ENCODE results near the gene MATK. TPM values are rescaled to one million over a fixed set of nuclear protein-coding genes. Genes with fewer than 3 reads are reported as not detected.

Gene MATK, protein sequence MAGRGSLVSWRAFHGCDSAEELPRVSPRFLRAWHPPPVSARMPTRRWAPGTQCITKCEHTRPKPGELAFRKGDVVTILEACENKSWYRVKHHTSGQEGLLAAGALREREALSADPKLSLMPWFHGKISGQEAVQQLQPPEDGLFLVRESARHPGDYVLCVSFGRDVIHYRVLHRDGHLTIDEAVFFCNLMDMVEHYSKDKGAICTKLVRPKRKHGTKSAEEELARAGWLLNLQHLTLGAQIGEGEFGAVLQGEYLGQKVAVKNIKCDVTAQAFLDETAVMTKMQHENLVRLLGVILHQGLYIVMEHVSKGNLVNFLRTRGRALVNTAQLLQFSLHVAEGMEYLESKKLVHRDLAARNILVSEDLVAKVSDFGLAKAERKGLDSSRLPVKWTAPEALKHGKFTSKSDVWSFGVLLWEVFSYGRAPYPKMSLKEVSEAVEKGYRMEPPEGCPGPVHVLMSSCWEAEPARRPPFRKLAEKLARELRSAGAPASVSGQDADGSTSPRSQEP
- total RNA-seq (12.0 TPM), polyA plus RNA-seq (16.2 TPM)
- long read RNA-seq, donor 1: 0 reads
- long read RNA-seq, donor 2, transcript MATK-201 (14 exons, 2,133 nt): major isoform, 5 of 21 reads
- long read RNA-seq, donor 2, partial matches to known transcripts: 15 of 21 reads
- long read RNA-seq, donor 2, other reads (novel, unspliced or antisense): 0 of 21 reads
- long read RNA-seq, donor 3, partial matches to known transcripts: 0 of 4 reads
- long read RNA-seq, donor 3, other reads (novel, unspliced or antisense): 0 of 4 reads
- long read RNA-seq, donor 4, partial matches to known transcripts: 0 of 2 reads
- long read RNA-seq, donor 4, other reads (novel, unspliced or antisense): 0 of 2 reads
- long read RNA-seq, donor 5, transcript MATK-201 (14 exons, 2,133 nt): major isoform, 5 of 6 reads
- long read RNA-seq, donor 5, partial matches to known transcripts: 0 of 6 reads
- long read RNA-seq, donor 5, other reads (novel, unspliced or antisense): 0 of 6 reads
- long read RNA-seq, donor 6, partial matches to known transcripts: 0 of 3 reads
- long read RNA-seq, donor 6, other reads (novel, unspliced or antisense): 0 of 3 reads
- long read RNA-seq, donor 7, partial matches to known transcripts: 0 of 3 reads
- long read RNA-seq, donor 7, other reads (novel, unspliced or antisense): 0 of 3 reads
- long read RNA-seq, donor 8, partial matches to known transcripts: 0 of 2 reads
- long read RNA-seq, donor 8, other reads (novel, unspliced or antisense): 0 of 2 reads
- long read RNA-seq, donor 9, partial matches to known transcripts: 0 of 1 reads
- long read RNA-seq, donor 9, other reads (novel, unspliced or antisense): 0 of 1 reads
- long read RNA-seq, donor 10, partial matches to known transcripts: 0 of 1 reads
- long read RNA-seq, donor 10, other reads (novel, unspliced or antisense): 0 of 1 reads

DNA sequence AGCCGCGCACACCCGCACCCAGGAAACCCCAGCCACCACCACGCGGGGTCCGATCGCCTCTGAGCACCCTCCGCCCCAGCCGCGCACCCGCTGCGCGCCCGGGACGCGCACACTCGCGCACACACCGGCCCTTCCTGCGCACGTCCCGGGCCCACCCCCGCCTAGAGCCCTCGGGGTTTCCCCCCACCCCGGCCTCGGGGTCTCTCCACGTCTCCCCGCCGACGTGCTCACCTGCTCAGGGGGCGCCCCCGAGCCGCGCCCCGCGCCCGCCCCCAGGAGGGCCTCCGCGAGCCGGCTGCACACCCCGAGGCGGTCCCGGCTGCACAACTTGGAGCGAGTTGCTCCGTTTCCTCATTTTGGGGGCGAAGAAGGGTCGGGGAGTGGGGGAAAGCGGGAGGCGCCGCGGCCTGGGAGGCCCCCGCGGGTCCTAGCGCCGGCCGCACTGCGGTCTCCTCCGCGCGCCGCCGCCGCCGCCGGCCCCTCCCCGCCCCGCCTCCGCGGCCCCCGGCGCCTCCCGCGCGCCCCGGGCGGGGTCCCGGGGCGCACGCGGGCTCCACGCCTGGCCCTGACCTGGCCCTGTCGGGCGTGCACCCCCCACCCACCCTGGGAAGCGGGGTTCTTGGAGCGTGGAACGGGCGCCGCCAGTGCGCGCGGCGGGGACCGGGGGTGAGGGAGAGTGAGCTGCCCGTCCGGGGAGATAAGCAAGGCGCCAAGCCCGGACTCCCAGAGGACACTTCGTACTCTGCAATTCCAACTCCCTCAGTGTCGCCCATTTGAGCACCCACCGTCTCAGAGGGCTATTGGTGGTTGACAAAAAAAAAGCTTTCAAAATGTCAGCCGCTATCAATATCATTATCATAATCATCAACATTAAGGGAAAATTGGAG, at the start of gene MATK:
Gene MATK (minus strand): TSS at position 444 of the 887 bp plus-strand sequence. CDS start 1,246 bp downstream, outside the sequence.
- peaks cover 11 to 28% of the 10 kb centered on the region in 2 donors for H3K9me3 ChIP-seq (ENCODE audit: control insufficient read depth in 2 of 2, insufficient read depth in 1 of 2, low read length in 1 of 2)
- 4% methylated on average over 101 of the region's 101 CpGs for WGBS
- peak within 1 kb of the TSS; percentile 18 to 53 for H3K4me3 ChIP-seq (ENCODE audit: low read length in 2 of 2)
- DNase-seq (ENCODE audit: low read depth in 6 of 9, low spot score in 9 of 9): no peak
- no peak within 1 kb of the TSS for H3K27ac ChIP-seq (ENCODE audit: low read depth in 1 of 2, low read length in 1 of 2)
- peaks cover 0 to 3% of the 10 kb centered on the region in 2 donors for H3K4me1 ChIP-seq (ENCODE audit: control insufficient read depth in 2 of 2, insufficient read depth in 2 of 2, low read length in 2 of 2)
- H3K27me3 ChIP-seq (ENCODE audit: control insufficient read depth in 2 of 2, insufficient read depth in 1 of 2, low read length in 1 of 2): peaks cover 31 to 48% of the 10 kb centered on the region in 2 donors
- no peaks in the 10 kb centered on the region for H3K36me3 ChIP-seq (ENCODE audit: control insufficient read depth in 2 of 2, insufficient read depth in 2 of 2, low read length in 1 of 2)

DNA sequence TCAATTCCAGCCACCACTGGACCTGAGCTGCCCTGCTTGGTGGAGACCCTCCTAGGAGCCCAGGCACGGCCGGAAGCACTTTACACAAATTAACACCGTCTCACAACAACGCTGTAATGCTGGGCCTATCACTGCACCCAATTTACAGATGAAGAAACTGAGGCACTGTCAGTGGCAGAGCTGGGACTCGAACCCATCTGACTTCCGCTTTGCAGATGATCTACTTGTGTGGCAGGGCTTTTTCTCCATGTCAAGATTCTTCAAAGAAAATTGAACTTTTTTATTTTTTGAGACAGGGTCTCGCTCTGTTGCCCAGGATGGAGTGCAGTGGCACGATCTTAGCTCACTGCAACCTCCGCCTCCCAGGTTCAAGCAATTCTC, 48.9 kb upstream of the MATK start:
- Histone ChIP-seq H3K36me3 (ENCODE audit: control insufficient read depth in 2 of 2, insufficient read depth in 2 of 2, low read length in 1 of 2) (no peaks in the 10 kb centered on the region), H3K4me3 (ENCODE audit: low read length in 2 of 2) (no peak overlapping the region), H3K27ac (ENCODE audit: low read depth in 1 of 2, low read length in 1 of 2) (no peak overlapping the region), H3K9me3 (ENCODE audit: control insufficient read depth in 2 of 2, insufficient read depth in 1 of 2, low read length in 1 of 2) (no peaks in the 10 kb centered on the region), H3K27me3 (ENCODE audit: control insufficient read depth in 2 of 2, insufficient read depth in 1 of 2, low read length in 1 of 2) (peaks cover 0 to 17% of the 10 kb centered on the region in 2 donors), H3K4me1 (ENCODE audit: control insufficient read depth in 2 of 2, insufficient read depth in 2 of 2, low read length in 2 of 2) (no peaks in the 10 kb centered on the region)
- 96% methylated on average over 9 of the region's 9 CpGs for WGBS
- DNase-seq (ENCODE audit: low read depth in 6 of 9, low spot score in 9 of 9): no peak

DNA sequence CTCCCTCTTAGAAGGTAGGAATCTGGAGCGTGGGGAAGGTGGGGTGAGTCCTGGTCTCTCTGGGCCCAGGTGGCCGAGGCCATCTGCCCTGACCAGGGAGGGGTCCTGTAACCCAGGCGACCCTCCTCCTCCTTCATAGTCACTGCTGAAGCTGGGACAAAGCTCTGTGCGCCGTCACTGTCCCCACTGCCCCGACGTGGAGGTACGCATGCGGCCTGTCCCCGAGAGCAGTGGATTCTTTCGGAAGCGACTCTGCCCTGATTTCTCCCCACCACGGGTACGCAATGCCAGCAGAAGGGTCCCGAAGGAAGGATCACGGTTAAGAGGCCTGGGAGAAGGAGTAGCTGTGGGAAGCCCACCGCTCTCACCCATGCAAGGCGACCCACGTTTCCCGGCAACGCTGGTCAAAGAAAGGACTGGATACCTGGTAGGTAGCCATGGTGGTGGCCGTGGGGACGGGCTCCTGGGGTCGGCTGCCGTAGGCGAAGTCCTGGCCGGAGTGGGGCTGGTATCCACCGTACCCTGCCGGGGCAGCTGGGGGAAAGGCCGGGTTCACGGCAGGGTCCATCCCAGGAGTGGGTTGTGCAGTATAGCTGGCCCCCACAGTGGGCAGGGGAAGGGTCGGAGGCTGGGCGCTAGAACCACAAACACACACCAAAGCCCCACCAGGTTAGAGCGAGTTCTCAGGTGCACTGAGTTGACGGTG, 48.3 kb upstream of the MATK start:
- DNase-seq (ENCODE audit: low read depth in 6 of 9, low spot score in 9 of 9): no peak
- H3K4me3 ChIP-seq (ENCODE audit: low read length in 2 of 2): no peak overlapping the region
- no peaks in the 10 kb centered on the region for H3K36me3 ChIP-seq (ENCODE audit: control insufficient read depth in 2 of 2, insufficient read depth in 2 of 2, low read length in 1 of 2)
- no peaks in the 10 kb centered on the region for H3K9me3 ChIP-seq (ENCODE audit: control insufficient read depth in 2 of 2, insufficient read depth in 1 of 2, low read length in 1 of 2)
- WGBS: 91% methylated on average over 35 of the region's 35 CpGs
- no peaks in the 10 kb centered on the region for H3K4me1 ChIP-seq (ENCODE audit: control insufficient read depth in 2 of 2, insufficient read depth in 2 of 2, low read length in 2 of 2)
- H3K27me3 ChIP-seq (ENCODE audit: control insufficient read depth in 2 of 2, insufficient read depth in 1 of 2, low read length in 1 of 2): peaks cover 0 to 17% of the 10 kb centered on the region in 2 donors
- H3K27ac ChIP-seq (ENCODE audit: low read depth in 1 of 2, low read length in 1 of 2): no peak overlapping the region

DNA sequence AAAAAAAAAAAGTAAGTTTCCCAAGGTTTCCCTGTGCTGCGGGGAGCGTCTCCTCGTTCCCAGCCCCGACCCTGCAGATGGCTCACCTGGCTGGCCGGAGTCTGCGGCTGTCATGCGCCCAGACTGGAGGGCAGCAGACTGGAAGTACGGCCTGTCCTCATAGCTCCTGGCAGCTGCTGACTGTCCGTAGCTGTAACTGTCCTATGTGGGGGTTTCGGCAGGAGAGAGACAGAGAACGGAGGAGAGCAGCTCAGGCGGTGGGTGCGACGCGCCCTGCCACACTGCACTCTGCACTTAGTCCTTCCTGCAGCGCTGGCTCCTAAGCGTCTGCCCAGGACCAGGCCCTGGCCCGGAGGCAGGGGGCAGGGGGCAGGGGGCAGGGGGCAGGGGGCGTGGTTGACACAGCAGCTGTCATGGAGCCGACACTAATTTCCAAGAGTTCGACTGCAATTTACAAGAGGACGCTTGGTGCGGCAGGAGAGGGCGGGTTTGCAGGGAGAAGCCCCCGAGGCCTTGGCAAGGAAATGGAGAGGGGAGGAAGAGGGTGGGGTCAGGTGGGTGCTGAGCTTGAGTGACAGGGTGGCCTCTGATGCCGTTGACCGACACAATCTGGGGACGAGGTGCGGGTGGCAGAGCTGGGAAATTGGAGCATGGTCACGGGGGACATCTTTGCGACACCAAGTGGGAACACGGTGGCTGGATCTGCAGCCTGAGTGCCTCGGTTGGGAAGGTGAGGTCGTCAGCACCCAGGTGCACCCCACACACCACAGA, 47.6 kb upstream of the MATK start:
- no peak for DNase-seq (ENCODE audit: low read depth in 6 of 9, low spot score in 9 of 9)
- H3K27ac ChIP-seq (ENCODE audit: low read depth in 1 of 2, low read length in 1 of 2): no peak overlapping the region
- H3K27me3 ChIP-seq (ENCODE audit: control insufficient read depth in 2 of 2, insufficient read depth in 1 of 2, low read length in 1 of 2): peaks cover 0 to 17% of the 10 kb centered on the region in 2 donors
- WGBS: 80% methylated on average over 34 of the region's 34 CpGs
- H3K9me3 ChIP-seq (ENCODE audit: control insufficient read depth in 2 of 2, insufficient read depth in 1 of 2, low read length in 1 of 2): no peaks in the 10 kb centered on the region
- H3K4me1 ChIP-seq (ENCODE audit: control insufficient read depth in 2 of 2, insufficient read depth in 2 of 2, low read length in 2 of 2): no peaks in the 10 kb centered on the region
- no peak overlapping the region for H3K4me3 ChIP-seq (ENCODE audit: low read length in 2 of 2)
- H3K36me3 ChIP-seq (ENCODE audit: control insufficient read depth in 2 of 2, insufficient read depth in 2 of 2, low read length in 1 of 2): no peaks in the 10 kb centered on the region

GRCh38 chr19:3832001-3832400, 45.8 kb upstream of the MATK start:
- no peaks in the 10 kb centered on the region for H3K4me1 ChIP-seq (ENCODE audit: control insufficient read depth in 2 of 2, insufficient read depth in 2 of 2, low read length in 2 of 2)
- DNase-seq (ENCODE audit: low read depth in 6 of 9, low spot score in 9 of 9): no peak
- no peak overlapping the region for H3K4me3 ChIP-seq (ENCODE audit: low read length in 2 of 2)
- H3K27me3 ChIP-seq (ENCODE audit: control insufficient read depth in 2 of 2, insufficient read depth in 1 of 2, low read length in 1 of 2): peaks cover 0 to 17% of the 10 kb centered on the region in 2 donors
- H3K9me3 ChIP-seq (ENCODE audit: control insufficient read depth in 2 of 2, insufficient read depth in 1 of 2, low read length in 1 of 2): no peaks in the 10 kb centered on the region
- H3K36me3 ChIP-seq (ENCODE audit: control insufficient read depth in 2 of 2, insufficient read depth in 2 of 2, low read length in 1 of 2): no peaks in the 10 kb centered on the region
- WGBS: 97% methylated on average over 6 of the region's 6 CpGs
- H3K27ac ChIP-seq (ENCODE audit: low read depth in 1 of 2, low read length in 1 of 2): no peak overlapping the region

GRCh38 chr19:3831601-3832000, 45.4 kb upstream of the MATK start:
- Histone ChIP-seq H3K4me3 (ENCODE audit: low read length in 2 of 2) (no peak overlapping the region), H3K9me3 (ENCODE audit: control insufficient read depth in 2 of 2, insufficient read depth in 1 of 2, low read length in 1 of 2) (no peaks in the 10 kb centered on the region), H3K4me1 (ENCODE audit: control insufficient read depth in 2 of 2, insufficient read depth in 2 of 2, low read length in 2 of 2) (no peaks in the 10 kb centered on the region), H3K27ac (ENCODE audit: low read depth in 1 of 2, low read length in 1 of 2) (no peak overlapping the region), H3K36me3 (ENCODE audit: control insufficient read depth in 2 of 2, insufficient read depth in 2 of 2, low read length in 1 of 2) (no peaks in the 10 kb centered on the region), H3K27me3 (ENCODE audit: control insufficient read depth in 2 of 2, insufficient read depth in 1 of 2, low read length in 1 of 2) (peaks cover 0 to 17% of the 10 kb centered on the region in 2 donors)
- WGBS: 87% methylated on average over 19 of the region's 19 CpGs
- DNase-seq (ENCODE audit: low read depth in 6 of 9, low spot score in 9 of 9): no peak
